Thoracic aorta (tissue), 2 donors: ENCODE measurements around the gene SYTL2. TPM values are rescaled to one million over a fixed set of nuclear protein-coding genes. Genes with fewer than 3 reads are reported as not detected.

Source experiments
- ATAC-seq: fragments of 150-250 bp; one replicate; pipeline ENCODE4 v1.8.0; 2017; ENCODE audit warnings: low read depth; ENCODE audit not compliant: insufficient number of reproducible peaks, low FRiP score
- DNase-seq: peaks from one replicate; pipeline ENCODE4 v3.0.0-alpha.2; 2020; ENCODE audit warnings: low spot score
- H3K27ac ChIP-seq, 2 donors: fragments of 200-600 bp; sonication (generic); 1 replicate in 1 of 2; 2 replicates in 1 of 2; pipeline ENCODE4 v1.5.1; 2016; ENCODE audit warnings: mild to moderate bottlenecking in 2 of 2, moderate library complexity in 2 of 2
- H3K27me3 ChIP-seq: fragments of 200-600 bp; sonication (generic); replicated peaks from 2 replicates; pipeline ENCODE4 v1.6.0; 2016; ENCODE audit warnings: mild to moderate bottlenecking; ENCODE audit not compliant: insufficient read depth
- H3K36me3 ChIP-seq: fragments of 200-600 bp; sonication (generic); one replicate; pipeline ENCODE4 v1.5.1; 2016
- H3K4me1 ChIP-seq, 2 donors: fragments of 200-600 bp; sonication (generic); 1 replicate in 1 of 2; 2 replicates in 1 of 2; pipeline versions ENCODE4 v1.5.1 to v1.6.0; 2016; ENCODE audit warnings: low read depth in 2 of 2, mild to moderate bottlenecking in 1 of 2; ENCODE audit not compliant: control insufficient read depth in 1 of 2
- H3K4me3 ChIP-seq: fragments of 200-600 bp; sonication (generic); 2 replicates; pipeline ENCODE4 v1.5.1; 2016; ENCODE audit warnings: mild to moderate bottlenecking
- H3K9me3 ChIP-seq: fragments of 200-600 bp; sonication (generic); 2 replicates; pipeline ENCODE4 v1.5.1; 2016
- total RNA-seq, 2 donors: library from RNA; depleted of rRNA; stranded (reverse); fragments of >200 nt; gene quantifications; one replicate each; pipeline versions ENCODE4 v1.1.0 to v1.2.3, GENCODE V29; 2016
- TF ChIP-seq, protein P1 (sequence below): fragments of 200-600 bp; sonication (generic); IDR thresholded peaks from one replicate; pipeline ENCODE4 v1.5.1; 2019; ENCODE audit warnings: antibody characterized with exemption

The SYTL2 gene
- total RNA-seq, 2 donors from 2014 or later: 27.8 to 36.0 TPM

GRCh38 chr11:85819441-85819840 is 8.5 kb upstream of the SYTL2 start:
- TF ChIP-seq, protein P1, sequence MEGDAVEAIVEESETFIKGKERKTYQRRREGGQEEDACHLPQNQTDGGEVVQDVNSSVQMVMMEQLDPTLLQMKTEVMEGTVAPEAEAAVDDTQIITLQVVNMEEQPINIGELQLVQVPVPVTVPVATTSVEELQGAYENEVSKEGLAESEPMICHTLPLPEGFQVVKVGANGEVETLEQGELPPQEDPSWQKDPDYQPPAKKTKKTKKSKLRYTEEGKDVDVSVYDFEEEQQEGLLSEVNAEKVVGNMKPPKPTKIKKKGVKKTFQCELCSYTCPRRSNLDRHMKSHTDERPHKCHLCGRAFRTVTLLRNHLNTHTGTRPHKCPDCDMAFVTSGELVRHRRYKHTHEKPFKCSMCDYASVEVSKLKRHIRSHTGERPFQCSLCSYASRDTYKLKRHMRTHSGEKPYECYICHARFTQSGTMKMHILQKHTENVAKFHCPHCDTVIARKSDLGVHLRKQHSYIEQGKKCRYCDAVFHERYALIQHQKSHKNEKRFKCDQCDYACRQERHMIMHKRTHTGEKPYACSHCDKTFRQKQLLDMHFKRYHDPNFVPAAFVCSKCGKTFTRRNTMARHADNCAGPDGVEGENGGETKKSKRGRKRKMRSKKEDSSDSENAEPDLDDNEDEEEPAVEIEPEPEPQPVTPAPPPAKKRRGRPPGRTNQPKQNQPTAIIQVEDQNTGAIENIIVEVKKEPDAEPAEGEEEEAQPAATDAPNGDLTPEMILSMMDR: no peak
- Histone ChIP-seq H3K36me3 (no peaks in the 10 kb centered on the region), H3K27me3 (no peaks in the 10 kb centered on the region), H3K4me1 (no peaks in the 10 kb centered on the region), H3K4me3 (no peak overlapping the region), H3K27ac (no peak overlapping the region), H3K9me3 (no peaks in the 10 kb centered on the region)
- DNase-seq: no peak
- no peak for ATAC-seq

GRCh38 chr11:85815186-85815931 is 4.4 kb upstream of the SYTL2 start:
- TF ChIP-seq, protein P1: no peak
- no peak overlapping the region for H3K4me3 ChIP-seq
- H3K4me1 ChIP-seq: peaks cover 7 to 8% of the 10 kb centered on the region in 2 donors
- ATAC-seq (no peak), DNase-seq (no peak)
- no peak overlapping the region for H3K27ac ChIP-seq
- H3K27me3 ChIP-seq: no peaks in the 10 kb centered on the region
- no peaks in the 10 kb centered on the region for H3K9me3 ChIP-seq
- no peaks in the 10 kb centered on the region for H3K36me3 ChIP-seq

DNA sequence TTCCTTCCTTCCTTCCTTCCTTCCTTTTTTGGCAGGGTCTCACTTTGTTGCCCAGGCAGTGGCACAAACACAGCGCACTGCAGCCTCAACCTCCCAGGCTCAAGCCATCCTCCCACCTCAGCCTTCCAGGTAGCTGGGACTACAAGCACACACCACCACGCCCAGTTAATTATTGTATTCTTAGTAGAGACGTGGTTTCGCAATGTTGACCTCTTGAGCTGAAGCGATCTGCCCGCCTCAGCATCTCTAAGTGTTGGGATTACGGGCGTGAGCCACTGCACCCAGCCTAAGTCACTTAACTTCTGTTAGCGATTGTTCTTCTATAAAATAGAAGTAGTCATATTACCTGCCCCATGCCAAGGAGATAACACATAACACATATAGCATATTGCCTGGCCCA is 2.8 kb upstream of the SYTL2 start:
- Histone ChIP-seq H3K4me1 (peaks cover 11 to 17% of the 10 kb centered on the region in 2 donors), H3K4me3 (no peak overlapping the region), H3K9me3 (no peaks in the 10 kb centered on the region), H3K36me3 (no peaks in the 10 kb centered on the region), H3K27ac (no peak overlapping the region), H3K27me3 (no peaks in the 10 kb centered on the region)
- DNase-seq (no peak), ATAC-seq (no peak)
- TF ChIP-seq, protein P1: no peak

GRCh38 chr11:85811624-85812023 is 683 bp upstream of the SYTL2 start:
- DNase-seq (no peak), ATAC-seq (no peak)
- H3K4me3 ChIP-seq: peak overlapping the region; percentile 93
- TF ChIP-seq, protein P1: no peak
- no peaks in the 10 kb centered on the region for H3K9me3 ChIP-seq
- H3K4me1 ChIP-seq: peaks cover 11 to 17% of the 10 kb centered on the region in 2 donors
- H3K27me3 ChIP-seq: no peaks in the 10 kb centered on the region
- no peak overlapping the region for H3K27ac ChIP-seq
- H3K36me3 ChIP-seq: no peaks in the 10 kb centered on the region

GRCh38 chr11:85810521-85810870 is 445 bp downstream of the SYTL2 start:
- Histone ChIP-seq H3K27me3 (no peaks in the 10 kb centered on the region), H3K9me3 (no peaks in the 10 kb centered on the region), H3K4me1 (peaks cover 11 to 17% of the 10 kb centered on the region in 2 donors), H3K27ac (peak overlapping the region in 1 of 2 donors; percentile 6), H3K36me3 (no peaks in the 10 kb centered on the region), H3K4me3 (peak overlapping the region; percentile 93)
- TF ChIP-seq, protein P1: no peak
- DNase-seq: no peak
- no peak for ATAC-seq
